Dedifferentiated amniotic fluid mesenchymal stem cell (primary cell): ENCODE measurements around the gene COP1.

Source experiments
- DNase-seq: peaks from one replicate; pipeline ENCODE4 v3.0.0-alpha.2; 2016; ENCODE audit errors: extremely low spot score

COP1 gene

GRCh38 chr1:175895966-175896365, 311.1 kb downstream of the COP1 start:
- DNase-seq, result no peak
